Mucosa of descending colon (tissue), 3 donors: ENCODE data around the gene TOLLIP. TPM values are rescaled to one million over a fixed set of nuclear protein-coding genes. Genes with fewer than 3 reads are reported as not detected.
A peak's percentile ranks its signal among the peaks of the same experiment; 100 is the strongest.

Experiments used
- ATAC-seq: fragments of 200-7000 bp; cut with Tn5 transposase; one replicate; pipeline ENCODE4 v1.9.1; 2020; ENCODE audit warnings: mild to moderate bottlenecking, moderate library complexity
- DNase-seq, 3 donors: peaks; one replicate each; pipeline ENCODE4 v3.0.0-alpha.2; 2020
- H3K36me3 ChIP-seq: fragments of 200-600 bp; one replicate; pipeline ENCODE4 v1.8.0; 2021; ENCODE audit warnings: low read depth, mild to moderate bottlenecking
- H3K4me1 ChIP-seq: fragments of 200-600 bp; one replicate; pipeline ENCODE4 v1.8.0; 2021; ENCODE audit warnings: low read depth, mild to moderate bottlenecking
- H3K4me3 ChIP-seq: fragments of 200-600 bp; one replicate; pipeline ENCODE4 v1.8.0; 2021; ENCODE audit warnings: mild to moderate bottlenecking
- H3K9me3 ChIP-seq: fragments of 200-600 bp; one replicate; pipeline ENCODE4 v1.8.0; 2021; ENCODE audit warnings: mild to moderate bottlenecking
- CTCF ChIP-seq: fragments of 200-600 bp; IDR thresholded peaks from one replicate; pipeline ENCODE4 v1.8.0; 2022; ENCODE audit warnings: antibody characterized with exemption, mild to moderate bottlenecking
- intact Hi-C, 2 donors: fragments of 100-400 bp; cut with DNase I in 1 of 2; cut with micrococcal nuclease in 1 of 2; formaldehyde crosslinking; loops; one replicate each; pipeline versions ENCODE4 v1.11.0 to v1.11.1; 2022; cut with DNase I, micrococcal nuclease
- total RNA-seq, 3 donors: library from RNA; stranded (reverse); fragmentation: NEBNext Ultra II Directional in 2 of 3; extraction: Animal tissue kit (Norgen Biotek cat#: 25700) in 2 of 3; gene quantifications; one replicate each; pipeline versions ENCODE4 v1.2.1 to v1.2.4, GENCODE V29; 2021 to 2023
- donor health status: DM: no; HTN: no; CAD: no; lungs with moderate emphysema.
- donor health status: DM: no; HTN: no; CAD: no.
- donor health status: DM: no; HTN: yes; CAD: no.

The TOLLIP gene
- total RNA-seq, 3 donors from 2014 or later = 62.4 to 65.4 (median 62.5) TPM

- Histone ChIP-seq H3K9me3 (no peaks in the 10 kb centered on the region), H3K4me1 (peaks cover 52% of the 10 kb centered on the region), H3K36me3 (no peaks in the 10 kb centered on the region), H3K4me3 (no peak overlapping the region)
- ATAC-seq = no peak
- no peak for TF ChIP-seq CTCF
- intact Hi-C loops = no loop called here
- DNase-seq = no peak
Observed at GRCh38 chr11:1300121-1300520, 9.3 kb downstream of the TOLLIP start.

GRCh38 chr11:1299621-1300020, 9.8 kb downstream of the TOLLIP start:
- no peak for TF ChIP-seq CTCF
- no peak for DNase-seq
- peaks cover 47% of the 10 kb centered on the region for H3K4me1 ChIP-seq
- no peak overlapping the region for H3K4me3 ChIP-seq
- no peaks in the 10 kb centered on the region for H3K9me3 ChIP-seq
- intact Hi-C loops = no loop called here
- no peaks in the 10 kb centered on the region for H3K36me3 ChIP-seq
- no peak for ATAC-seq

GRCh38 chr11:1298695-1299492, 10.5 kb downstream of the TOLLIP start:
- peak; percentile 83 for ATAC-seq
- Histone ChIP-seq H3K4me3 (no peak overlapping the region), H3K36me3 (no peaks in the 10 kb centered on the region)

GRCh38 chr11:1297576-1298473, 11.6 kb downstream of the TOLLIP start:
- peak in 2 of 3 donors; percentile 43 for DNase-seq
- Histone ChIP-seq H3K36me3 (no peaks in the 10 kb centered on the region), H3K9me3 (no peaks in the 10 kb centered on the region), H3K4me1 (peaks cover 32% of the 10 kb centered on the region), H3K4me3 (no peak overlapping the region)
- no peak for TF ChIP-seq CTCF
- intact Hi-C loops = no loop called here
- peak; percentile 61 for ATAC-seq

More at GRCh38 chr11:1298695-1299492, 10.5 kb downstream of the TOLLIP start:
- DNase-seq = peak; percentile 83 to 87 (median 84)
- intact Hi-C loops = no loop called here
- H3K4me1 ChIP-seq = peaks cover 39% of the 10 kb centered on the region
- TF ChIP-seq CTCF = no peak
- H3K9me3 ChIP-seq = no peaks in the 10 kb centered on the region

GRCh38 chr11:1297011-1297575, 12.3 kb downstream of the TOLLIP start:
- H3K36me3 ChIP-seq = no peaks in the 10 kb centered on the region
- H3K4me1 ChIP-seq = peaks cover 26% of the 10 kb centered on the region
- TF ChIP-seq CTCF = no peak
- DNase-seq = peak in 1 of 3 donors; percentile 25
- intact Hi-C loops = no loop called here
- no peaks in the 10 kb centered on the region for H3K9me3 ChIP-seq
- ATAC-seq = no peak
- no peak overlapping the region for H3K4me3 ChIP-seq
